Stimulated activated CD8-positive, alpha-beta memory T cell treated with anti-CD3 and anti-CD28 coated beads, Interleukin-12 subunit alpha, Interleukin-12 subunit beta, amount 100 ng/mL, for 4 hours (primary cell): ENCODE data around the gene EPB42.
"Not testable (repeated sequence)": the region's sequence is repeated elsewhere in the genome, so short reads cannot be mapped to it uniquely, and the experiment has no call there.

Source experiments
- DNase-seq: peaks from one replicate; pipeline ENCODE4 v3.0.0-alpha.2; 2020; ENCODE audit warnings: low read depth

The EPB42 gene

GRCh38 chr15:43212299-43212698 lies 8.5 kb downstream of the EPB42 start:
- no peak for DNase-seq

GRCh38 chr15:43211224-43211735 lies 9.5 kb downstream of the EPB42 start:
- DNase-seq, result no peak

- DNase-seq, result no peak
These were observed 10.0 kb downstream of the EPB42 start for GRCh38 chr15:43210807-43211206.

- no peak for DNase-seq
These were observed 10.6 kb downstream of the EPB42 start for GRCh38 chr15:43210172-43210745.

- no peak for DNase-seq
These were observed 11.6 kb downstream of the EPB42 start for GRCh38 chr15:43209059-43209824.

- no peak for DNase-seq
These were observed 12.5 kb downstream of the EPB42 start for GRCh38 chr15:43208052-43209002.

- no peak for DNase-seq
These were observed 13.8 kb downstream of the EPB42 start for GRCh38 chr15:43207024-43207423.

- no peak for DNase-seq
These were observed 14.8 kb downstream of the EPB42 start for GRCh38 chr15:43206054-43206453.

GRCh38 chr15:43204016-43204901 lies 16.6 kb downstream of the EPB42 start:
- no peak for DNase-seq

GRCh38 chr15:43199945-43200488 lies 20.8 kb downstream of the EPB42 start:
- DNase-seq, result no peak

GRCh38 chr15:43198992-43199391 lies 21.8 kb downstream of the EPB42 start:
- DNase-seq, result no peak

- not testable (repeated sequence) for DNase-seq
These were observed 22.3 kb downstream of the EPB42 start for GRCh38 chr15:43198556-43198955.

GRCh38 chr15:43197773-43198172 lies 23.0 kb downstream of the EPB42 start:
- DNase-seq, result not testable (repeated sequence)

GRCh38 chr15:43196760-43197548 lies 23.9 kb downstream of the EPB42 start:
- no peak for DNase-seq

GRCh38 chr15:43194795-43195194 lies 26.0 kb downstream of the EPB42 start:
- no peak for DNase-seq

GRCh38 chr15:43193710-43194109 lies 27.1 kb downstream of the EPB42 start:
- no peak for DNase-seq

- no peak for DNase-seq
These were observed 30.6 kb downstream of the EPB42 start for GRCh38 chr15:43190178-43190577.

- no peak for DNase-seq
These were observed 31.5 kb downstream of the EPB42 start for GRCh38 chr15:43189296-43189695.

- DNase-seq, result no peak
These were observed 33.2 kb downstream of the EPB42 start for GRCh38 chr15:43187544-43188155.

- no peak for DNase-seq
These were observed 34.8 kb downstream of the EPB42 start for GRCh38 chr15:43186003-43186353.
